ENCODE data around the gene NDRG3.
"Not testable (repeated sequence)": the region's sequence is repeated elsewhere in the genome, so short reads cannot be mapped to it uniquely, and the experiment has no call there.

Gene NDRG3

DNA sequence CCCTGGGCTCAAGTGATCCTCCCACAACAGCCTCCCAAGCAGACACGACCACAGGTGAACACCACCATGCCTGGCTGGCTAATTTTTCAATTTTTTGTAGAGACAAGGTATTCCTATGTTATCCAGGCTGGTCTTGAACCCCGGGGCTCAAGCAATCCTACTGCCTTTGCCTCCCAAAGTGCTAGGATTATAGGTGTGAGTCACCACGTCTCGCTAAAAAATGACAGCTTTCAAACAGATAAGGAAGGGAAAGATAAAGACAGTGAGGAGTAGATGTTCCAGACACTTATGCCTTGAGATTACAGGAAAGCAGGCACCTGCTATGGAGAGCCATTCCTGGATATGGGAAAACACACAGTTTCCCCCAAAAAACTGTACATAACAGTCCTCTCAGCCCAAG lies 58.9 kb downstream of the NDRG3 start:
- DNase-seq = no peak

DNA sequence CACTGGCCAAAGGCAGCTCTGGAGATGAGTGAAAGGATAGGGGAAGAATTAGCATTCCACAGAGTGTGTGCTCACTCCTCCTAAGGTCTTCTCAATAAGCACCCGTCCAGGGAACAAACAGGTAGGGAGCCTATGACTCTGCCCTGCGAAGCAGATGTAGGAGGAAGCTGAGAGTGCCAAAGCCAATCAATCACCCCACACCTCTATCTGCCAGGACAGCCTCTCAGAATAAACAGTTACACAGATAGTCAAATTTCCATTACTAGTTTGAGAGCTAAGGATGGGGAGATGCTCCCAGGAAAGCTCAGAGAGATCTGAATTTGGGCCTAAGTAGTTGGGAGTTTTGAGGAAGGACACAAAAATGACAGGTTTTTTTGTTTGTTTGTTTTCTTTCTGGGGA lies 59.4 kb downstream of the NDRG3 start:
- DNase-seq = no peak

DNA sequence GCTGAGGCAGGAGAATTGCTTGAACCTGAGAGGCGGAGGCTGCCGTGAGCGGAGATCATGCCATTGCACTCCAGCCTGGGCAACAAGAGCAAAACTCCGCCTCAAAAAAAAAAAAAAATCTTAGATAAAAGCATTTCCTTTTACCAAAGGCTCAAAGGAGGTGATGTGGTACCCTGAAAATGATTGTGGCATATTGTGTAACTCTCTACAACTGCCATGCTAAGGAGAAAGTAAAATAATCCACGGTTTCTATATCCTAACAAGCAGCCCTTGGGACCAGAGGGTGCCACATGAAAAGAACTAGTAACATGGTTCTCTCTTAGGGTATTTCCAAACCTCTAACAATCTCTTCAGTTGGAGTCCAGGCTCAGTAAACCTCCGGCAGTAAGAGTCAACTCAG lies 61.1 kb downstream of the NDRG3 start:
- no peak for DNase-seq

DNA sequence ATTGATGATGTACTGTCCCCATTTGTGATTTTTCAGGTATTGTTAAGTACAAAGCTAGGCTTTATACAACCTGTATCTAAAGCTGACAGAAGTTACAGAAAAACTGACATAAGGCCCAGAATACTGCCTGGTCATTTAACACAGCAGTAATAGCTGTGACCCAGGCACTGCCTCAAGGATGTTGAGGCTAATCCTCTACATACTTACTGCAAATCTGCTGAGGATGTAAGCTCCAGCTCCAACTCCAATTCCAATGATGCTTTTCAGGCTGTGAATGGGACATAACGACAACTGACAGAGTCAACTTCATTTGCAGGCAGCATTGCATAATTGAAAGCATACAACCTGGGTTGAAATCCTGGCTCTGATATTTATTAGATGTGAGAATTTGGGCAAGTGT lies 63.6 kb downstream of the NDRG3 start:
- DNase-seq = no peak

DNA sequence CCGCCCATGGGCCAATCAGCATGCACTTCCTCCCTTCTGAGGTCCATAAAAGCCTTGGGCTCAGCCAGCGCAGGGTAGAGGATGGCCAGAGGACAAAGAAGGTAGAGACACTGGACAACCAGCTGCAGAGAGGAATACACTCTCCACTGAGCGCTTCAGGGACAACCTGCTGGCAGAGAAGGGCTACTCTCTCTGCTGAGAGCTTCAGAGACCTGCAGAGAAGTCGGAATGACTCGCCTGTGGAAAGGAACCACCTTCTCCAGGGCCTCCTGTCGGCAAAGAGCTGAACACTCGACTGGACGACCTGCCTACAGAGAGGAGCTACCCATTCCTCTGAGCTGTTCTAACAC lies 68.5 kb downstream of the NDRG3 start:
- DNase-seq = no peak

DNA sequence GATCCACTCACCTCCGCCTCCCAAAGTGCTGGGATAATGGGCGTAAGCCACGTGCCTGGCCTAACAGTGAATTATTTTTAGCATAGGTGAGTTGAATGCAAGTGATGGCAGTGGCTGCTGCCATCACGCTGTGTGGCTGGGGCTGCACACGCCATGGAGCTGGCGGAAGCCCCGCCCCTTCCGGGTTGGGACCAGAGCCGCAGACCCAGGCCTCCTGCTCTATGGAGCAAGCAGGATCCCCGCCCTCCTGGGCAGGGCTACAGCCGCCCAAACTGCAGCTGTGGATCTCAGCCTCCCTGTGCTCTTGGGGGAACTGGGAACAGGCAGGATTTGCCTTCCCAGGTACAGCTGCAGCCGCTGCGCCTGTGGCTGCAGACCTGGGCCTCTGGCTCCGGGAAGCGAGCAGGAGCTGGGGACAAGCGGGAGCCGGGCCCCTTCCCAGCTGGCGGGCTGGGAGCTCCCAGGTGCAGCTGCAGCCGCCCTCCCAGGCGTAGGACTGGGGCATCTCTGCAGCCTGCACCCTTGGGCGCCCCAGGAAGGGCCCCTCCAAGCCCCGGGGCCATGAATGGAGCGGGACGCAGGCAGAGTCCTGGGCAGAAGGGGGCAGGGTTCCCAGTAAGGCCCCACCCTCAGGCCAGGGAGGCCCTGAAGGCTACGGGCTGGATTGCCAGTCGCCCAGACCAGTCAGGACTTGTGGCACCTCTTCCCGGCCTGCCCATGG lies 69.0 kb downstream of the NDRG3 start:
- DNase-seq = no peak

DNA sequence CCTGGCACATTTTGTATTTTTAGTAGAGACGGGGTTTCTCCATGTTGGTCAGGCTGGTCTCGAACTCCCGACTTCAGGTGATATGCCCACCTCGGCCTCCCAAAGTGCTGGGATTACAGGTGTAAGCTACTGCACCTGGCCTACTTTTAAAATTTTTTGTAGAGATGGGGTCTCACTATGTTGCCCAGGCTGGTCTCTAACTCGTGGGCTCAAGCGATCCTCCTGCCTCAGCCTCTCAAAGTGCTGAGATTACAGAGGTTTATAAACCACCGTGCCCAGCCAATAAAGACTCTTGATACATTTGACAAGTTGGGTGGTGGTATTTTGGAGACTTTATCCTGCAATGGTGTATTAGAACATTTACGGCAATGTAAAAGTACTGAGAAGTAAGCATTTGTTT lies 70.3 kb downstream of the NDRG3 start:
- DNase-seq = not testable (repeated sequence)

DNA sequence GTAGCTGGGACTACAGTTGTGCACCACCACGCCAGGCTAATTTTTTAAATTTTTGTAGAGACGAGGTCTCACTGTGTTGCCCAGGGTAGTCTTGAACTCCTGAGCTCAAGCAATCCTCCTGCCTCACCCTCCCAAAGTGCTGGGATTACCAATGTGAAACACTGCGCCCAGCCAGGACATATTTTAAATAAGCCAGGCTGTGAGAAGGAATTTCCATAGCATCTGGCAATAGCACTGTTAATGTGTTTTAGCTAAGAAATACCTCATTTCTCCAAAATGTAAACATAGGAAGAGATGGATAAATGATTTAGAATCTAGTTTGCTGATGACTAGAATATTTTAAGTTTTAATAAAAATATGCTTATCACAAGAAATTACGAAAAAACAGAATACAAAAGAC lies 72.9 kb downstream of the NDRG3 start:
- DNase-seq = peak; percentile 2

DNA sequence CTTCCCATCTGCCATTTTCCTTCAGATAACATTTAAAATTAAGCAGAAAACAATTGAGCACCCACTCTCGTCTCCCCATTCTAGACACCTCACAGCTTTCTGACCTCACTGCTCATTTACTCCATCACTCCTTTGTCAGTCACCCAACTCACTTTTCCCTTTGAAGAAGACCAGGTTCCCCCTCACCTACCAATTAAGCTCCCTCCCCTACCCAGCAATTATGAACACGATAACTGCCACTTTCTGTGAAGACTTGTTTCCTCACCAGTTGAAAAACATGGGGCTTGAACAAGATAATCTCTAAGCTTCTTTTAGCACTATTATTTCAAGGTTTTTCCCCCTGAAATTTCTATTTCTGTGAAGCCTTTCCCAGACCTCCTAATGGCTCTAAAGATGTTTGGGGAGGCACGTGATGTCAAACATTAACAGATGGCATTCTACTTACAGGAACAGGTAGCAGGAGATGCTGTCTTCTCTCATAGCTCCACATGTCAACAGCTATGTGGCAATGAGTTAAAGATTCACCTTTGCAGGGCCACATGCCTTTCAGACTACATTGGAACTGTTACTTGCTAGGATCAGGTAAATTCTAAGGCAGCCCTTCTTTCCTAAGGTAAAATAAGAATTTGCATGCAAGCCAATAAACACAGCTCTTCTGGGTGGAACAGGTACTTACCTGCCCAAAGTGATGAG lies 75.1 kb downstream of the NDRG3 start:
- no peak for DNase-seq

DNA sequence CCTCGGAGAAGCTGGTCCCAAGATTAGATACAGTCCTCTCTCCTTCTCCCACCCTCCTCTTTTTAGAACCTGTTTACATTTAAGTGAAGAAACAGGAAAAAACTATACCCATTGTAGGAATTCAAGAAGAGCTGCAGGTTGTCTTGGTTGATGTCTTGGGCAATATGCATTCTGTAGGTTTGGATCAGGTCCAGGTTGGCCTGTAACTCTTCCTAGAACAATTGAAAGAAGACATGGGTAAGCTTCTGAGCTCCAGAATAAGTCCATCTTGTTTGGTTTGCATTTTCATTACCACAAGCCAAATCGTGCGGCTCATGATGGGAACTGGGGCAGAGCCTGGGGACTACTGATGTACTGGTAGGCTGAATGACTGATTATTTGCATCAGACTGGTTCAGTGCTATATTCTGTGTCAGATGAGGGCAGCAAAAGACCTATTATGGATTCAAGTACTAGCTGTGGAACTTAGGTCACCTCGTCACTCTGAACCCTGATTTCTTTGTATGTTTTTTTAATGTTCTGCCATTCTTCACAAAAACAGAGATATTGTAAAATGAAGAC lies 79.6 kb downstream of the NDRG3 start:
- peak; percentile 28 for DNase-seq

DNA sequence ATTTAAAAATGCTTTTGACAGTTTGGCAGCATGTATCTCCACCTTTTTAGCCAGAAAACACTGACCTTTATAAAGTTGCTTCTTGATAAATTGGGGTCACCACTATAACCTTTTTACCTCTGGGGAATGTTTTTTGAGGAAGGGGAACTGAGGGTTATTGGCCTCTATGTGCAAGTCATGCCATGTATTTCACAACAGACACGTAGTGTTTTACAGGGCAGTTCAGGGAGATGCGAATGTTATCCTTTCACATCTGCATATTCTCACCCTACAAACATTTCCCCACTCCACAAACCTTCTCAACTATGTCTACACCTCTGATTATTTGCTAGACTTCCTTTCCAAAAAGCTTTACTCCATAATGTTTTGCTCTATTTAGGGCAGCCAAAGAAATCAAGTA lies 82.9 kb downstream of the NDRG3 start:
- DNase-seq = no peak

DNA sequence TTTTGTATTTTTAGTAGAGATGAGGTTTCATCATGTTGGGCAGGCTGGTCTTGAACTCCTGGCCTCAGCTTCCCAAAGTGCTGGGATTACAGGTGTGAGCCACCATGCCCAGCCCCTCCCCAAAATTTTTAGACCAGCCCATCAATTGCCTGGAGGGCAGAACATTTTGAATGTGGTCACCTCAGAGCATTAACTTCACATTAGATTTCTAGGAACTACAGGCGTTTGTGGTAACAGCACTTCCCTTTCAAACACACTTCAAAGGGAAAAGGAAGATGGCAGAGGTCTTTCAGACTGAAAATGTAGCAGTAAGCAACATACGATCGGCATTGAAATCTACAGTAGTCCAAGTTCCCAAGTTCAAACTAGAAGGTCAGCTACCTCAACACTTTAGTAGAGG lies 87.6 kb downstream of the NDRG3 start:
- DNase-seq = no peak

DNA sequence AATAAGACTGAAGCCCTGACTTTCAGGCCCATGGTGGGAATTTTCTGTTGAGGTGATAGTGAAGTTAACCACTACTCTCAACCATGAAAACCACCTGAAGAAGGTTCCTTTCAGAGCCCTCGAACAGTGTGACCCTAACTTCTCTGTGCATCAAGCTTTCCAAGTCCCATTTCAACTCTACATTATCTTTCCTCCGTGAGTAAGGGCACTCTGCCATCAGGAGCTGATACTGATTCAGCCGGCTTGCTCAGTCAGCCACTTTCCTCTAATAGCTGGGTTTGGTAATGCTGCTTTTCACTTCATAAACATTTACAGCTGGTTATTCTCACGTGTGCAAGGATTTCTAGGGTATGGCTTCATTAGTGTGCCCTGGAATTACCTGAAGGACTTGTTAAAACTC lies 89.2 kb downstream of the NDRG3 start:
- DNase-seq = no peak

DNA sequence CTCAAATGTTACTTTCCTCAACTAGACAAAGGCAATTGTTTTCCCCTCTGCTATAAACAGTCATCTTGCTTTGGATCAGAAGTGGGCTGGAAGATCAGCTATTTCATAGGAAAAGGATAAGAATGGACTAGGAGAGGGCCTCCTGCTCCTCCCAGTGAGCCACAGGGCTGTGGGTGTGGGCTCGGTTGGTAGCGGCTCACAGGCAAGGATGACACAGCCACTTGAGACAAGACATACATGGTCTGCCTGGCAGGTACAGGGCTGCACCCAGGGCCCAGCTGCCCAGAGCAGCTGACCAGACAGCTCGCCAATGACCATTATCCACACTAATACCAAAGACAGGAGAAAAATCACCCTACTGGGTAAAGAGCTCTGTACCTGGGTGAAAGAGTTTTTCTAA lies 90.9 kb downstream of the NDRG3 start:
- no peak for DNase-seq

DNA sequence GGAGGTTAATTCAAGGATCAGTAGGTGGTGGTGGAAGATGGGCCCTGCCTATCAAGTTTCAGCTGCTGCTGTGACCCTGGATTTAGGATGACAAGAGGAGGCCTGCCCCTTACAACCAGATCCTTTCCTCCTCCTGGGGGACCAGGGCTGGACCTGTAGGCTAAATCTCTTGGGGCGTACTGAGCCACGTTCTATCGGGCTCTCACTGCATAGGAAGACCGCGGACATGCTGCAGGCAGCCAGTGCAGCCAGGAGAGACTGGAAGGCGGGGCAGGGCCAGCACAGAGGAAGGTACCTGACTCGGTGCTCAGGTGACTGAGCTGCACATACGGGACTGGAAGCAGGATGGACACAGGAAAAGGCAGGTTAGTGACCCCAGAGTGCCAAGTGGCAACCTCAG lies 91.4 kb downstream of the NDRG3 start:
- DNase-seq = no peak

DNA sequence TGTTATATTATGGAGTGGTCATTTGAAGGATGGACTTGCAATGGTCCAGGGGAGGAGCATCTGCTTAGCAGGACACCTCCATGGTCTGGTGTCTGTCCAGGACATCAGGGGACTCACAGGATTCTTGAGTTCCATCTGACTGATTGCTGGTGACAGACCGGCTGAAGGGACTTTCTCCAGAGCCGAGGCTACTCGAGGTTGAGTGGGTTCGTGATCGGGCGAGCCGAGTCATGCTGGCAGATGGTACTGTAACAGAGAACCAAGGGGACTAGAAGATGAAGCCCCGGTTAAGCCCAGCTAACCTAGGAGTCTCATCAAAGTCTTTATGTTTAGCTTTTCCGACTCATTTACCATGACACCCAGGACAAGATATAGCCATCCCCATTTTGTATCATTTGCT lies 92.4 kb downstream of the NDRG3 start:
- peak; percentile 32 for DNase-seq

DNA sequence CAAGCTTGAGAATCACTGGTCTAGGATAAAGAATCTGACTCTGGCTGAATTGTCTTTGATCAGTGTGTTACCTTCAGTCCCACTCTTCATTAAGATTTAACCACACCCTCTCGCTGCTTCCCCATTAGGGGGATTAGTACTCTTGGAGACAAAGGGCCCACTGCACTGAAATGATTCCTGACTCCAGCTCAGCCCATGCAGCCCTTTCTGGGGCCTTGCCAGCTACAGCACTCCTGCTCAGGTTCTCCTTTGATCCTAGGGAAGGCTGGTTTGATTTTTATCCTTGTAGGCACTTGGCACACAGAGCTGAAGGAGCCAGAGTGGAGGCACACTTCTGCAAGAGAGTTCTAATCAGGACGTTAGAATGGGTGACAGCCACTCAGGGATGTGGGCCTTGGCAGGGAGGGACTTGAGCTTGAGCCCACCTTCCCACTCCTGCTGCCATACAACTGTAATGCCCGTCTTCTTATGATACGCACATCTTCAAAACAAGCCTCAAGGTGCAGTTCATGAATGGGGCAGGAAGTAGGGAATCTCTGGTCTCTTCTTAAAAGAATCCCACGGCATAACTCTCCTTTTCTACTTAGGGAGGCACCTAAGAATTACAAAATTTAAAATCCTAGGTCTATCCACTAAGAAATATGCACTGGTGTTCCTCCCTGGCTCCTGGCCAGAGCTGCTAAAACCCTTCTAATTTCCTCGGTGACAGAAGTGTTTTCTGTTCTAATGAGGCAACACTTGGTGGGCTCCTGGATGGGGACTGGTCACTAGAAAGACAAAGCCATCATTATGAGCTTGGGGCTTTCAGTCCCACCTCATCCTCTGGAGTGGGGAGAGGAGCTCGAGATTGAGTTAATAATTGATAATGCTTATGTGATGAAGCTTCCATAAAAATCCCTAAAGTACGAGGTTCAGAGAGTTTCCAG lies 98.4 kb downstream of the NDRG3 start:
- peak; percentile 72 for DNase-seq

DNA sequence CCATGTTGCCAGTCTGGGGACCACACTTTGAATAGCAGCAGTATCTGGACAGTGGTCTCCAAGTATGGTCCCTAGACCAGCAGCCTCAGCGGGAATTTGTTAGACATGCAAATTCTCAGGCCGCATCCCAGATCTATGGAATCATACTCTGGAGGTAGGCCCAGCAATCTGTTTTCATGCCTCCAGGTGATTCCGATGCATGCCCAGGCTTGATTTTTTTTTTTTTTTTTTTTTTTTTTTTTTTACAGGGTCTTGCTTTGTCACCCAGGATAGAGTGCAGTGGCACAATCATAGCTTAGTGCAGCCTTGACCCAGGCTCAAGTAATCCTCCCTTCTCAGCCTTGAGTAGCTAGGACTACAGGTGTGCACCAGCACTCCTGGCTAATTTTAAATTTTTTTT lies 99.2 kb downstream of the NDRG3 start:
- DNase-seq = no peak

DNA sequence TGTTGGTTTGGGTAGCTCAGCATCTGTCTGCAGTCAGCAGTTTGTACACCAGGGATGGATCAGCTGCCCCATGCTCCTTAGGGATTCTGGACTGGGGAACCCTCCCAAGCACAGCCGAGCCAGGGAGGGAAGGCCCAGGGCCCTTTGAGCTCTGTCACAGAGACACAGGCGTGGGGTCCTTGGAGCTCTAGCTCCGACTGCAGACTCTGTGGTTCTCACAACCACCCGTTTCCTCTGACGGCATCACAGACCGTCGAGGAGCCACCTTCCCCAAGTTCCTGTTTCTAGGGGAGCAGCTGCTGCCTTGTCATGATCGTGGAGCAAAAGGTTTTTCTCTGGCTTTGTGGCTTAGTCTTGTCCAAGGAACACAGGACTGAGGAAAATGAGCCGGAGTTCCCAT lies 99.9 kb downstream of the NDRG3 start, which contains the start of gene SLA2:
Gene SLA2 (minus strand): TSS at position 199 of the 400 bp plus-strand sequence. CDS start 4,861 bp downstream, outside the sequence.
- no peak for DNase-seq

DNA sequence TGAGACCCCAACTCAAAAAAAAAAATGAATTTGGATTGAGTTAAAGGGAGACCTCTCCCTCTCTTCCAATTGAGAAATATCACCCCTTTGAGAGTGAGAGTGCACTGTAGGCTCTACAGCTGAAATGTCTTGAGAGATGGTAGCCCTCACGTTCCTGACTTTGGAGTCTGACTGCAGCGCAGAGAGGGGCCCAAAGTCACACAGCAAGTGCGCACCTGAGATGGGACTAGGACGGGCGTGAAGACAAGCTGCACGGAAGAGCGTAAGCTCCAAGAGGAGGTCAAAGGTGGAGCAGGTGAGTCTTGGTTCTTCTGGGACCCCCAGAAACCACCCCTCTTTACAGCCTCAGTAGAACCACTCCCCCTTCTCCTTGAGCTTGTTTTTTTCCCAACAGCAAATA lies 100.5 kb downstream of the NDRG3 start:
- DNase-seq = no peak

DNA sequence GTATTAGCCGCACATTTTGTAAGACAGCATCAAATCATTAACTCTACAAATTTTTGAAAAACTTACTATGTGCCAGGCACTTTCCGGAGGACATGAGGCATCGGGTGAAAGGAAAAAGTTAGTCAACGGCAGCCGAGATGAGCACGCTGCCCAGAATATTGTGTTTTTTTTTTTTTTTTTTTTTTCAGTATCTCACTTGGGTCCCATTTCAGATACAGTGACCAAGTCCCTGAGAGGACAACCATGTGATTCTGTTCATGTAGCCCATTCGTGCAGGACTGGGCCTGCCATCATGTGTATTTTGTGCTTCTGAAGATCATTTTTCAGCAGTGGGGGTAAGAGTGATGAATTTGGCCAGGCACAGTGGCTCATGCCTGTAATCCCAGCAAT lies 101.2 kb downstream of the NDRG3 start:
- DNase-seq = no peak

DNA sequence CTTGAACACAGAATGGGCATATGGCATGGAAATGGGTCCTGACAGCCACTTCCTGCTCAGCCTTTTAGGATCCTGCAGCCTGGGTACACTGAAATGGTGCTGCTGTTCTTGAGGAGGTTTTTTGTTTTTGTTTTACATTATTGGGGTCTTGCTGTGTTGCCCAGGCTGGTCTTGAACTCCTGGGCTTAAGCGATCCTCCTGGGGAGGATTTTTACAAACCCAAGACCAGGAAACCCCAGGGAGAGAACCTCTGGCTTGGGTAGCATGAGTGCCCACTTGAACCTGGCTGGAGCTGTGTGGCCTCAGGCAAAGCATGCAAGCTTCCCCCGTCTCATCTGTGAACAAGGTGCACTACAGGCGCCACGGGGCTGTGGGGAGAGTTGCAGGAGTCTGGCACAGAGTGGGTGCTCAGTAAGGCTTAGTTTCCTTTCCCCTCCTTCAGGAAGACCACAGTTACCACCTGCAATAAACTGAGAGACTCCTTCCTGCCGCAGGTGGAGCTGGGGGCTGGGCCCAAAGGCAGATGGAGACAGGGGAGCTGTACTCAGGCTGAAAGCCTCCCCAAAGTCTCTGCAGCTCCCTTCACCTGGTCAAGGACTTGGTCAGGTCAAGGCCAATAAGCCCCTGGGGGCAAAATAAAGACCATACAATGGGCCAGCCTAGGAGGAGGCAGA lies 101.7 kb downstream of the NDRG3 start:
- no peak for DNase-seq

DNA sequence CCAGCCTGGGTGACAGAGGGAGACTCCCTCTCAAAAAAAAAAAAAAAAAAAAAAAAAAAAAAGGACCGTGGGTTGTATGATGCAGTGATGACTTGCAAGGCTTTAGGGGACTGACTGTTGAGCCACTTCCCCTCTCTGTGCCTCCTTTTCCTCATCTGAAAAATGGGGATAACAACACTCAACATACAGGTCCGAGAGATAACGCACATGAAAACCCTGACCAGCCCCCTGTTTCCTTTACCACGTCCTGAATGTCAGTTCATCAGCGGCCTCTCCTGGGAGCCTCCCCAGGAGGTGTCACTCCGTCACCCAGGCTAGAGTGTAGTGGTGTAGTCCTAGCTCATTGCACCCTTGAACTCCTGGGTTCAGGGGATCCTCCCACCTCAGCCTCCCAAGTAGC lies 103.8 kb downstream of the NDRG3 start:
- no peak for DNase-seq
